B cell (primary cell): ENCODE results near the gene ZBTB3.

ENCODE experiments used
- EZH2 ChIP-seq: IDR thresholded peaks from 2 replicates; pipeline ENCODE4 v1.6.1; 2012; ENCODE audit warnings: borderline replicate concordance, low read depth, mild to moderate bottlenecking, moderate library complexity, low read length; ENCODE audit not compliant: insufficient read depth, poor library complexity, severe bottlenecking
- TF ChIP-seq, protein P1 (sequence below): fragments of 200-600 bp; IDR thresholded peaks from one replicate; pipeline ENCODE4 v1.8.0; 2022; ENCODE audit warnings: antibody characterized with exemption, mild to moderate bottlenecking

DNA sequence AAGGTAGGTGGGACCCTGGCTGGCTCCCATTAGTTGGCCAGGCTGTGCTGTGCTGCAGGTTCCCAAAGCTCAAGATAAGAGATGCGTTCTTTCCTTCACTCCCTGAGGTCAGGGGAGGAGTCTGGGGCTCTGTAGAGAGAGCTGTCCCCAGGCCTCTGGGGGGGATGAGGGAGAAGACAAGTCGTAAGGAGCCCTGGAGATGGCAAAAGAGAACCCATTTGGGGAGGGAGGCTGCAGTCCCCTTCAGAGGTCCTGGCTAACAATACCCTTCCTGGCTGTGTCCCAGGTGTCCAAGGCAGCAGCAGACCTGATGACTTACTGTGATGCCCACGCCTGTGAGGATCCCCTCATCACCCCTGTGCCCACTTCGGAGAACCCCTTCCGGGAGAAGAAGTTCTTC, 45.6 kb downstream of the ZBTB3 start:
- TF ChIP-seq, protein P1, sequence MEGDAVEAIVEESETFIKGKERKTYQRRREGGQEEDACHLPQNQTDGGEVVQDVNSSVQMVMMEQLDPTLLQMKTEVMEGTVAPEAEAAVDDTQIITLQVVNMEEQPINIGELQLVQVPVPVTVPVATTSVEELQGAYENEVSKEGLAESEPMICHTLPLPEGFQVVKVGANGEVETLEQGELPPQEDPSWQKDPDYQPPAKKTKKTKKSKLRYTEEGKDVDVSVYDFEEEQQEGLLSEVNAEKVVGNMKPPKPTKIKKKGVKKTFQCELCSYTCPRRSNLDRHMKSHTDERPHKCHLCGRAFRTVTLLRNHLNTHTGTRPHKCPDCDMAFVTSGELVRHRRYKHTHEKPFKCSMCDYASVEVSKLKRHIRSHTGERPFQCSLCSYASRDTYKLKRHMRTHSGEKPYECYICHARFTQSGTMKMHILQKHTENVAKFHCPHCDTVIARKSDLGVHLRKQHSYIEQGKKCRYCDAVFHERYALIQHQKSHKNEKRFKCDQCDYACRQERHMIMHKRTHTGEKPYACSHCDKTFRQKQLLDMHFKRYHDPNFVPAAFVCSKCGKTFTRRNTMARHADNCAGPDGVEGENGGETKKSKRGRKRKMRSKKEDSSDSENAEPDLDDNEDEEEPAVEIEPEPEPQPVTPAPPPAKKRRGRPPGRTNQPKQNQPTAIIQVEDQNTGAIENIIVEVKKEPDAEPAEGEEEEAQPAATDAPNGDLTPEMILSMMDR: no peak
- TF ChIP-seq EZH2: no peak
